Liver (tissue), 3 donors: ENCODE data around the gene NPAS4.
"Not testable (repeated sequence)": the region's sequence is repeated elsewhere in the genome, so short reads cannot be mapped to it uniquely, and the experiment has no call there.

ENCODE experiments used
- ATF3 ChIP-seq: IDR thresholded peaks from 2 replicates; pipeline ENCODE4 v1.6.1; 2016; ENCODE audit warnings: antibody characterized with exemption
- CTCF ChIP-seq: fragments of 150-350 bp; IDR thresholded peaks from 2 replicates; pipeline ENCODE4 v1.5.1; 2017; ENCODE audit warnings: improper control_type of control experiment, low read depth, low read length; ENCODE audit not compliant: missing input control
- EGR1 ChIP-seq, 2 donors: IDR thresholded peaks; 2 replicates each; pipeline ENCODE4 v1.6.1; 2016 to 2018; ENCODE audit warnings: antibody characterized with exemption in 2 of 2, low read depth in 2 of 2
- HNF4G ChIP-seq: IDR thresholded peaks from 2 replicates; pipeline ENCODE4 v1.6.1; 2016; ENCODE audit warnings: antibody characterized with exemption
- JUND ChIP-seq, 2 donors: IDR thresholded peaks; 2 replicates each; pipeline ENCODE4 v1.6.1; 2016; ENCODE audit warnings: antibody characterized with exemption in 2 of 2
- MAX ChIP-seq: IDR thresholded peaks from 2 replicates; pipeline ENCODE4 v1.6.1; 2016; ENCODE audit warnings: antibody characterized with exemption
- RAD21 ChIP-seq, 2 donors: IDR thresholded peaks; 2 replicates each; pipeline ENCODE4 v1.6.1; 2016; ENCODE audit warnings: antibody characterized with exemption in 2 of 2, mild to moderate bottlenecking in 2 of 2
- RXRA ChIP-seq, 2 donors: IDR thresholded peaks; 2 replicates each; pipeline ENCODE4 v1.6.1; 2017 to 2018; ENCODE audit warnings: antibody characterized with exemption in 2 of 2, mild to moderate bottlenecking in 1 of 2
- SP1 ChIP-seq: IDR thresholded peaks from 2 replicates; pipeline ENCODE4 v1.6.1; 2018; ENCODE audit warnings: antibody characterized with exemption, mild to moderate bottlenecking
- TAF1 ChIP-seq: conservative IDR thresholded peaks from 2 replicates; pipeline ENCODE4 v1.6.1; 2016; ENCODE audit warnings: antibody characterized with exemption, mild to moderate bottlenecking
- YY1 ChIP-seq: IDR thresholded peaks from 2 replicates; pipeline ENCODE4 v1.6.1; 2016; ENCODE audit warnings: antibody characterized with exemption, mild to moderate bottlenecking
- donor health status: healthy.
- donor health status: healthy.

GRCh38 chr11:66373690-66374287 lies 47.0 kb upstream of the NPAS4 start:
- TF ChIP-seq HNF4G; SP1; CTCF; EGR1 (IDR thresholded peaks at IDR 0.05; ENCODE audit: low read depth in 2 of 2); TAF1; RAD21 (IDR thresholded peaks at IDR 0.05); JUND (IDR thresholded peaks at IDR 0.05); YY1; RXRA (IDR thresholded peaks at IDR 0.05); MAX; ATF3: not testable (repeated sequence)
